Left lung (tissue), 10 donors: ENCODE data around the gene TMBIM4. TPM values are rescaled to one million over a fixed set of nuclear protein-coding genes. Genes with fewer than 3 reads are reported as not detected.

ENCODE experiments used
- ATAC-seq: fragments of 200-7000 bp; cut with Tn5 transposase; one replicate; pipeline ENCODE4 v1.9.1; 2020; ENCODE audit warnings: moderate library complexity
- DNase-seq, 4 donors: peaks; one replicate each; pipeline ENCODE4 v3.0.0-alpha.2; 2013 to 2020
- H3K27ac ChIP-seq, 2 donors: fragments of 200-600 bp; sonication (generic) in 1 of 2; one replicate each; pipeline versions ENCODE4 v1.5.0 to v1.8.0; 2020 to 2021
- H3K27me3 ChIP-seq, 2 donors: fragments of 200-600 bp; sonication (generic) in 1 of 2; one replicate each; pipeline versions ENCODE4 v1.5.0 to v1.8.0; 2020 to 2021
- H3K36me3 ChIP-seq, 2 donors: fragments of 200-600 bp; sonication (generic) in 1 of 2; one replicate each; pipeline versions ENCODE4 v1.5.0 to v1.8.0; 2020 to 2021
- H3K4me1 ChIP-seq, 2 donors: fragments of 200-600 bp; one replicate each; pipeline ENCODE4 v1.8.0; 2021
- H3K4me3 ChIP-seq, 2 donors: fragments of 200-600 bp; sonication (generic) in 1 of 2; one replicate each; pipeline versions ENCODE4 v1.5.0 to v1.8.0; 2020 to 2021; ENCODE audit warnings: mild to moderate bottlenecking in 1 of 2
- H3K9me3 ChIP-seq, 2 donors: fragments of 200-600 bp; sonication (generic) in 1 of 2; one replicate each; pipeline versions ENCODE4 v1.5.0 to v1.8.0; 2020 to 2021
- intact Hi-C, 2 donors: fragments of 100-400 bp; cut with DNase I; formaldehyde crosslinking; loops; one replicate each; pipeline versions ENCODE4 v1.11.2 to v1.14.2; 2022
- polyA plus RNA-seq, 6 donors: library from polyadenylated mRNA; unstranded; fragments of 120-200 nt; gene quantifications; one replicate each; pipeline ENCODE4 v1.2.1, GENCODE V29; 2013; ENCODE audit not compliant: insufficient read length in 6 of 6
- total RNA-seq, 2 donors: library from RNA; stranded (reverse); fragmentation: NEBNext Ultra II Directional; extraction: Animal tissue kit (Norgen Biotek cat#: 25700); gene quantifications; one replicate each; pipeline ENCODE4 v1.2.1, GENCODE V29; 2021
- TF ChIP-seq, protein P1 (sequence below), 2 donors: fragments of 200-600 bp; sonication (generic) in 1 of 2; IDR thresholded peaks; one replicate each; pipeline versions ENCODE4 v1.5.0 to v1.8.0; 2021; ENCODE audit warnings: antibody characterized with exemption in 2 of 2
- donor health status: DM: no; HTN: yes; CAD: no.
- donor health status: DM: no; HTN: no; CAD: no.

The TMBIM4 gene
- total and polyA plus RNA-seq, 8 donors, result 106 to 152 (median 117) TPM

DNA sequence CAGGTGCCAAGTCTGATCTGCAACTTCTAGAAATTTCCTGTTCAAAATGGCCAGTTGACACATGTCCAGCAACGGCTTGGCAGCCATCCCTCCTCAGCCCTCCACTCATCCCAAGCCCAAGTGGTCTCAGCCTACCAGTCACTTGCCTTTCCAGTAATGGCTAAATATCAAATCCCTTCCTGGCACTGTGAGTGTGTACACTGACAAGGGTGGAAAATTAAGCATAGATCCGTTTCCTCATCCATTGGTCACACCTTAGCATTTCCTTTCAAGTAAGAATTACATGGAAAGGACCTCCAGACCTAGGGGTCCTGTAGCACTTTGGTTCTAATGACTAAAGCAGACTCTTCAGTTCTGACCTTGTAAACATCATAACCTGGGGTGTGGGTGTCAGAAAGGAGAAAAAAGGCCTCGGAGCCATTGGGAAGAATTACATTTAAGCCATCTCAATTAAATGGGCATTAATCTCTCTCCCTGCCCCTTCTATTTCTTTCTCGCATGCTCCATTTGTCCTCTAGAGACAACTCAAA lies 54.7 kb downstream of the TMBIM4 start:
- intact Hi-C loops, result no loop called here
- DNase-seq (no peak), ATAC-seq (no peak)
- H3K9me3 ChIP-seq, result no peaks in the 10 kb centered on the region
- no peaks in the 10 kb centered on the region for H3K4me1 ChIP-seq
- no peaks in the 10 kb centered on the region for H3K27me3 ChIP-seq
- H3K4me3 ChIP-seq, result no peak overlapping the region
- H3K27ac ChIP-seq, result no peak overlapping the region
- TF ChIP-seq, protein P1, sequence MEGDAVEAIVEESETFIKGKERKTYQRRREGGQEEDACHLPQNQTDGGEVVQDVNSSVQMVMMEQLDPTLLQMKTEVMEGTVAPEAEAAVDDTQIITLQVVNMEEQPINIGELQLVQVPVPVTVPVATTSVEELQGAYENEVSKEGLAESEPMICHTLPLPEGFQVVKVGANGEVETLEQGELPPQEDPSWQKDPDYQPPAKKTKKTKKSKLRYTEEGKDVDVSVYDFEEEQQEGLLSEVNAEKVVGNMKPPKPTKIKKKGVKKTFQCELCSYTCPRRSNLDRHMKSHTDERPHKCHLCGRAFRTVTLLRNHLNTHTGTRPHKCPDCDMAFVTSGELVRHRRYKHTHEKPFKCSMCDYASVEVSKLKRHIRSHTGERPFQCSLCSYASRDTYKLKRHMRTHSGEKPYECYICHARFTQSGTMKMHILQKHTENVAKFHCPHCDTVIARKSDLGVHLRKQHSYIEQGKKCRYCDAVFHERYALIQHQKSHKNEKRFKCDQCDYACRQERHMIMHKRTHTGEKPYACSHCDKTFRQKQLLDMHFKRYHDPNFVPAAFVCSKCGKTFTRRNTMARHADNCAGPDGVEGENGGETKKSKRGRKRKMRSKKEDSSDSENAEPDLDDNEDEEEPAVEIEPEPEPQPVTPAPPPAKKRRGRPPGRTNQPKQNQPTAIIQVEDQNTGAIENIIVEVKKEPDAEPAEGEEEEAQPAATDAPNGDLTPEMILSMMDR (IDR thresholded peaks at IDR 0.05), result no peak
- peaks cover 0 to 5% of the 10 kb centered on the region in 2 donors for H3K36me3 ChIP-seq

DNA sequence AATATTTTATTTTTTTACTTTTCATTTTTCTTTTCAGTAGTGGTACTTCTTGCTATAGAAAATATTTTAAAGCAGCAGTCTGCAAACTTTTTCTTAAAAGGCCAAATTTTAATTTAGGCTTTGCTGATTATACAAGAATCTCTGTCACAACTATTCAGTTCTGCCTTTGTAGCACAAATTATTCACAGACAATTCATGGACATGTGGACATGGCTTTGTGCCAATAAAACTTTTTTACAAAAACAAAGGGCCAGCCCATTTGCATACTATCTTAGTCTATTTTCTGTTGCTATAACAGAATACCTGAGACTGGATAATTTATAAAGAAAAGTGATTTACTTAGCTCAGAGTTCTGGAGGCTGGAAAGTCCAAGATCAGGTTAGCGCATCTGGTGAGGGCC lies 56.3 kb downstream of the TMBIM4 start:
- H3K4me3 ChIP-seq, result no peak overlapping the region
- DNase-seq (no peak), ATAC-seq (no peak)
- no peaks in the 10 kb centered on the region for H3K27me3 ChIP-seq
- no peaks in the 10 kb centered on the region for H3K4me1 ChIP-seq
- TF ChIP-seq, protein P1 (IDR thresholded peaks at IDR 0.05), result no peak
- intact Hi-C loops, result no loop called here
- no peaks in the 10 kb centered on the region for H3K36me3 ChIP-seq
- no peak overlapping the region for H3K27ac ChIP-seq
- H3K9me3 ChIP-seq, result no peaks in the 10 kb centered on the region

DNA sequence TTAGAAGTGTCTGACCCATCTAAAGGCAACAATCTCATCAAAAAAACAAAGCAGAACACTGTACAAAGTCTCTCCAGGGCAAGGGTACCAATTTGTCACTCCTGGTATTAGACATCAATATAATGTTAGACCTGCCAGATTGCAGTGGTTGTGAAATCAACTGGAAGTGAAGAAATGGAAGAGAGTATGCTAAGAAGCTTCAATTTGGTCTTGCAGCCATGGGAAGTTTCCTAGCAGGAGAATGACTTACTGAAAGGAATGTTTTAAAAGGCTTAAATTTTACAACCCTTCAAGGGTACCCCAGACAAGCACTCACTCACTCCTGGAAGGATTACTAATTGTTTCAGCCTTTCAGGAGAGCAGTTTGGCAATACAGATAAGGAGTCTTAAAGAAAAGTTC lies 58.2 kb downstream of the TMBIM4 start:
- TF ChIP-seq, protein P1 (IDR thresholded peaks at IDR 0.05), result no peak
- no peaks in the 10 kb centered on the region for H3K27me3 ChIP-seq
- ATAC-seq, result no peak
- intact Hi-C loops, result no loop called here
- H3K9me3 ChIP-seq, result no peaks in the 10 kb centered on the region
- no peak overlapping the region for H3K27ac ChIP-seq
- H3K4me3 ChIP-seq, result no peak overlapping the region
- H3K36me3 ChIP-seq, result no peaks in the 10 kb centered on the region
- no peak for DNase-seq
- H3K4me1 ChIP-seq, result no peaks in the 10 kb centered on the region

DNA sequence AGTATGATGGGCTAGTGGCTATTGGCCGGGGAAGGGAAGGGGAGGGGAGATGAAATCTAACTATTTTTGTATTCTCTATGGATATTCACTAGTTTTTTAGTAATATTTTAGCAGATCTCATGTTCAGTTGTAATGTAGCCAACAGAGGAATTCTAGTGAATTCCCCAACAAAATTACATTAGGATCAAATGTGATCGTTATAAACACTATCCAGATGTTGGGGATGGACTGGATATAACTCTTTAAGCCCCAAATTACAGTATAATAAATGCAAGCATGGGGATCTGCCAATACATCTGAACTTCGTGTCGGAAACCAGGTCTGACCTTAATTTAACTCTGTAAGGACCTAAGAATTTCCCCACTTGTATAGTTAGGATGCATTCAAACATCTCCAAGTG lies 60.7 kb downstream of the TMBIM4 start:
- TF ChIP-seq, protein P1 (IDR thresholded peaks at IDR 0.05), result no peak
- intact Hi-C loops, result no loop called here
- no peak for ATAC-seq
- no peak for DNase-seq
- Histone ChIP-seq H3K36me3 (no peaks in the 10 kb centered on the region), H3K4me1 (no peaks in the 10 kb centered on the region), H3K27me3 (no peaks in the 10 kb centered on the region), H3K27ac (no peak overlapping the region), H3K9me3 (no peaks in the 10 kb centered on the region), H3K4me3 (no peak overlapping the region)

DNA sequence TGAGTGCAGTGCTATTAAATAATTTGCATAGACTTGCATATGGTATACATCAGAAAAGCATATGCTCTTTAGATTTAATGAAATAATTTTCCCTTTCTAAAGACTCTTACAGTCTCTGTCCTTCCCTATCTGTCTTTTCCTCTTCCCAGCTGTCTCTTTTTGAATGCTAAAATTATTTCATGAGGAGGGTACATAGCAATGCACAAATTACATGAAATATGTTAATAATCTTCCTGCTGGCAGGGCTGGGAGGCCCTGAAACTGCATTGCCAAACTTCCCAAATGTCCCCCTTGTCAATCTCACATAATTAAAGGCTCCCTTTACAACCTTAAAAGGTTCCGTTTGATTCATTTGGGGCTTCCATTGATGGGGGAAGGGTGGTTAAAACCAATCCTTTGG lies 61.4 kb downstream of the TMBIM4 start:
- no peak overlapping the region for H3K27ac ChIP-seq
- no peak overlapping the region for H3K4me3 ChIP-seq
- TF ChIP-seq, protein P1 (IDR thresholded peaks at IDR 0.05), result no peak
- intact Hi-C loops, result no loop called here
- H3K4me1 ChIP-seq, result no peaks in the 10 kb centered on the region
- ATAC-seq, result no peak
- no peaks in the 10 kb centered on the region for H3K27me3 ChIP-seq
- H3K36me3 ChIP-seq, result no peaks in the 10 kb centered on the region
- H3K9me3 ChIP-seq, result no peaks in the 10 kb centered on the region
- DNase-seq, result no peak
